ENCODE measurements around the gene PDZRN4.

PDZRN4 gene

DNA sequence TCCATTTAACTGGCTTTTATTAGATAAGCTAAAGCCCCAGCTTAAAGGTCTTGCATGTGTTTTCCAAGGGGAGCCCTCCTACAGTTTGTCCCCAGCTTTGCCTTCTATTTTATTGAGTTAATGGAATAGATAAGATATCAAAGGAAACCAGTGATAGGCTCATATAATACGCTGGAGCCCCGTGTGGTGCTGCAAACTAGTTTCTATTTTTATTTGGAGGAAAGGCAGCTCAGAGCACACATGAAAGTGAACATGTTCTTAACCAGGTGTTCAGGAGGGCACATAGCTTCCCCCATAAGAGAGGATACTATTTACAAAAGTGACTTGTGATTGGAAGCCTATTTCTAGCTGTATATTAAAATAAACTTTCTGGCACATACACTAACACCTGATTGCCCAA lies 251.7 kb downstream of the PDZRN4 start:
- no peak overlapping the region for H3K4me3 ChIP-seq (ENCODE audit: low read depth, low read length)
- DNase-seq (ENCODE audit: low read depth) = no peak
- TF ChIP-seq, protein P1, sequence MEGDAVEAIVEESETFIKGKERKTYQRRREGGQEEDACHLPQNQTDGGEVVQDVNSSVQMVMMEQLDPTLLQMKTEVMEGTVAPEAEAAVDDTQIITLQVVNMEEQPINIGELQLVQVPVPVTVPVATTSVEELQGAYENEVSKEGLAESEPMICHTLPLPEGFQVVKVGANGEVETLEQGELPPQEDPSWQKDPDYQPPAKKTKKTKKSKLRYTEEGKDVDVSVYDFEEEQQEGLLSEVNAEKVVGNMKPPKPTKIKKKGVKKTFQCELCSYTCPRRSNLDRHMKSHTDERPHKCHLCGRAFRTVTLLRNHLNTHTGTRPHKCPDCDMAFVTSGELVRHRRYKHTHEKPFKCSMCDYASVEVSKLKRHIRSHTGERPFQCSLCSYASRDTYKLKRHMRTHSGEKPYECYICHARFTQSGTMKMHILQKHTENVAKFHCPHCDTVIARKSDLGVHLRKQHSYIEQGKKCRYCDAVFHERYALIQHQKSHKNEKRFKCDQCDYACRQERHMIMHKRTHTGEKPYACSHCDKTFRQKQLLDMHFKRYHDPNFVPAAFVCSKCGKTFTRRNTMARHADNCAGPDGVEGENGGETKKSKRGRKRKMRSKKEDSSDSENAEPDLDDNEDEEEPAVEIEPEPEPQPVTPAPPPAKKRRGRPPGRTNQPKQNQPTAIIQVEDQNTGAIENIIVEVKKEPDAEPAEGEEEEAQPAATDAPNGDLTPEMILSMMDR (IDR thresholded peaks at IDR 0.05; ENCODE audit: low read depth, low read length, missing control alignments) = no peak

DNA sequence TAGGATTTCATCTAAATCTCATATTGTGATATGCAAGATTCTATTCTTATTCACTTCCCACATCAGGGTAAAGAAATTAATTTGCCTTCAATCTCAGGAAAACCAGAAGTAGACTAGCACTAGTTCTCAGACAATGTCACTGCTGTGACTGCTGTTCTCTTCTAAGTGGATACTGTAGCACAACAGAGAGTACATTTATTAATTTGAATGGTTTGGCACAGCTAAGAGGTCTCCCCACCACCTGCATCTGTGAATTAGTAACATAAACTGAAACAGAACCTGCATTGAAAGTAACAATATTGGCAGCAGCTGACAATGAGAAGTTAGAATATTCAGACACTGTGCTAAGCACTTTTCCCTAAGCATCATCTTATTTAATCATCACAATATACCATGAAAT lies 253.1 kb downstream of the PDZRN4 start:
- TF ChIP-seq, protein P1 (IDR thresholded peaks at IDR 0.05; ENCODE audit: low read depth, low read length, missing control alignments) = no peak
- DNase-seq (ENCODE audit: low read depth) = no peak
- no peak overlapping the region for H3K4me3 ChIP-seq (ENCODE audit: low read depth, low read length)

DNA sequence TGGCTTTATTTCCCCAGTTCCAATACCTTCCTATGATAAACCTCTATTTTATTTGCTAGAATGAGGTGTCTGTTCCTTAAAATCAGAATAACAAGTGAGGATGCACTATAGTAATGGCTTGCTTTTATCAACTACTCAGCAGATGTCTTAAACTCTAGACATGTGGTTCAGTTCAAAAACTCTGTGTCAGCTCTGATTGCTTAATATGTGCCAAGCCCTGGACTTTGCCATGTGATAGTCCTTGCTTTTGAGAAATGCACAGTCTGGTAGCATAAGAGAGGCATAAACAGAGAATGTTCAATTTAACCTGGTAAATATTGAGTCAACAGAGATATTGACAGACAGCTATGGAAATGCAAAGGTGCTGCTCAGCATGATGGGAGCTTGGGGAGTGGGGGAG lies 254.8 kb downstream of the PDZRN4 start:
- no peak for DNase-seq (ENCODE audit: low read depth)
- TF ChIP-seq, protein P1 (IDR thresholded peaks at IDR 0.05; ENCODE audit: low read depth, low read length, missing control alignments) = no peak
- H3K4me3 ChIP-seq (ENCODE audit: low read depth, low read length) = no peak overlapping the region

DNA sequence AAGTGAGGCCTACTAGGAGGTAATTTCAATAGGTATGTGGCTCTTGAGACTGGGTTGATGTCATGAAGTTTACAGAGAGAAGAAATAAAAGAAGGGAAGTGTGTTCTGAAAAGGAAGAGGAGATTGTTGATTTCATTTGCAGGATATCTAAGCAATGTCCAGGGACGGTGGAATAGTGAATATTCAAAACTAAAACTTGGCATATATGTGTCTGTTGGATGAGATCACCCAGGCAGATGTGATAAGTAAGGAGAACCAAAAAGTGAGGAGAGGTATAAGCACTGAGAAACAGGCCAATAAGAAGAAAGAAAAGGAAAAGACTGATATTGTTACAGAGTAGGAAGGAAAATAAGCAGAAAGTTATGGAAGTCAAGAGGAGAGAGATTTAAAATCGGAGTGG lies 255.6 kb downstream of the PDZRN4 start:
- H3K4me3 ChIP-seq (ENCODE audit: low read depth, low read length) = no peak overlapping the region
- TF ChIP-seq, protein P1 (IDR thresholded peaks at IDR 0.05; ENCODE audit: low read depth, low read length, missing control alignments) = no peak
- DNase-seq (ENCODE audit: low read depth) = no peak

DNA sequence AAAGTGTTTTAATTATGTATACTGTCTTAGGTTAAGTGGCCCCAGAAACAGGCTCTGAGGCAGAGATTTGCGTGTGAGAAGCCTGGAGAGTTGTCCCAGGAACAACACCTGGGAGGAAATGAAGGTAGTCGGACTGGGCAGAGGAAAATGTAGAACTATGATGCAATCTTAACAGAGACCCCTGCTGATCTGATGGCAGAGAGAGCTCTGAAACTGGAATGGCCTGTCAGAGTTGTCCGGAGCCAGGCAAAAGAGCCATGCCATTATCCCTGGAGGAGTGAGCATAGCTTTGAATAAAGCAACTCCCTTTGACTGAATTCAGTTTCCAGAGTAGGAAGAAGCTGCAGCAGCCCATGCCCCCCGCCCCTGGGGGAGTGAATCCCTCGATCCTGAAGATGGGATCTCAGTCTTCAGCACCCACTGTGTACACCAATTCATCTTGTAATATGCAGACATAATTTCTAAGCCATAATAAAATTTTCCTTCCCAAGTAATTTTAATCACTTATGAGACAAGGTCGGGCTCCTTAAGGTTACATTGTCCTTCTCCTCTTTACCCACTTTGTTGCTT lies 264.8 kb downstream of the PDZRN4 start:
- TF ChIP-seq, protein P1 (IDR thresholded peaks at IDR 0.05; ENCODE audit: low read depth, low read length, missing control alignments) = no peak
- no peak overlapping the region for H3K4me3 ChIP-seq (ENCODE audit: low read depth, low read length)
- DNase-seq (ENCODE audit: low read depth) = no peak

DNA sequence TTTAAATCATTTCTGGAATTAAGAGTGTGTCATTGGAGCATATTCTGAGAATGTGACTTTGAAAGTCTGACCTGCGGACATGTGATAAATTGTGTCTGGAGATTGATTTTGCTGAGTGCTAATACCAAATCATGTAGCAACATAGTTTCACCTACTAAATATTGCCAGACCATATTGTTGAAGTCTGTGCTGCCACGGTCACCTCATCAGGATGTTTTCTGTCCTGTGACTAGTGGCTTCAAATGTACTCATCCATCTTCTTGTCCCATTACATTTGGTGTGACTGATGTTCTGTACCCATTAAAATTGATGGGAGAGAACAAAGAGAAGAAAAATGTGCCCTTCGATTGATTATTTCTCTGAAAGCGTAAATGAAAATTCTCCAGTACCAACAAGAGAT lies 265.3 kb downstream of the PDZRN4 start:
- TF ChIP-seq, protein P1 (IDR thresholded peaks at IDR 0.05; ENCODE audit: low read depth, low read length, missing control alignments) = no peak
- DNase-seq (ENCODE audit: low read depth) = no peak
- no peak overlapping the region for H3K4me3 ChIP-seq (ENCODE audit: low read depth, low read length)

DNA sequence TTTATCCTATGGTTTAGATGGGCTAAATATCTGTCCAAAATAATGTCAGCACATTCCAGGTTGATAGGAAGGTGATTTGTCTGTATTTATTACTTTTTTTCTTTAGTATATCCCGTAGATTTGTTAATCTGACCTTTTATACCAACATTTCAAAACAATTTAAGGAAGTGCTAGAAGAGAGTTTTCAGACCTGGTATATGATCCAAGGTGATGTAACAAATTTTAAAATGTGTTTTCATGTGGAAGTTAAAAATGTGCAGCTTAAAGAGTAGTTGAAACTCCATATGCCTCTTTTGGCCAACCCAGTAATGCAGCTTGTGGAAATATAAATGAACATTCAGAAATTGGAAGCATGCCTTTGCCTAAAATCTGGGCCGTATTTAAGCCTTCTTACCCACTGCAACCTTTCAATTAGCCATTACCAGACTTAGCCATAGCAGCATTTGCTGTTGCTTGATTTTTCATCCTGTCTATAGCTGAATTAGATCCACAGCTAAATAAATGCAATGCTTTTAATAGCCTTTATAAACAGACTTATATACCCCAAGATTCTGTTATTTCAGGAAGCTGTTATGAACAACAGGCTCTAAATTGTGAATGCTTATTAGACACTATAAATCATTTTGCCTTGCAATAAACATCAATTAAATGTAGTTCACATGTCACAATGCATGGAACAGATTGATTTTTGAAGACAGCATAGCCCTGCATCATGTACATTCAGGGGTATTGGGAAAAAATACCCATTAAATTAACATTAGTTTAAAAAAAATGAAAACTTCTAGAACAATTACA lies 271.2 kb downstream of the PDZRN4 start:
- no peak overlapping the region for H3K4me3 ChIP-seq (ENCODE audit: low read depth, low read length)
- no peak for DNase-seq (ENCODE audit: low read depth)
- TF ChIP-seq, protein P1 (IDR thresholded peaks at IDR 0.05; ENCODE audit: low read depth, low read length, missing control alignments) = no peak

Data from GM12864 (cell line).